Stomach (tissue), 4 donors: Measurements from ENCODE around the gene IQGAP2.

Experiments used
- CTCF ChIP-seq, 7 experiments: fragments of 450-650 bp in 4 of 7; fragments of 200-600 bp in 3 of 7; sonication (generic) in 3 of 7; IDR thresholded peaks; one replicate each; pipeline ENCODE4 v1.5.1; 2016 to 2019; ENCODE audit warnings: antibody characterized with exemption in 7 of 7, control low read depth in 2 of 7, mild to moderate bottlenecking in 1 of 7
- POLR2AphosphoS5 ChIP-seq, 3 donors: sonication (generic); formaldehyde crosslinking; IDR thresholded peaks; one replicate each; pipeline ENCODE4 v1.6.1; 2016; ENCODE audit warnings: antibody characterized with exemption in 3 of 3

- TF ChIP-seq POLR2AphosphoS5 (IDR thresholded peaks at IDR 0.05) (no peak), CTCF (IDR thresholded peaks at IDR 0.05) (no peak)
Measured at GRCh38 chr5:76733049-76733417, 329.9 kb downstream of the IQGAP2 start.
